NCI-H446 (cell line): Measurements from ENCODE around the gene TMIGD1.

Experiments
- DNase-seq, 2 experiments: peaks; one replicate each; lab custom pipeline; 2025; lab: John Stamatoyannopoulos, UW

The TMIGD1 gene, protein sequence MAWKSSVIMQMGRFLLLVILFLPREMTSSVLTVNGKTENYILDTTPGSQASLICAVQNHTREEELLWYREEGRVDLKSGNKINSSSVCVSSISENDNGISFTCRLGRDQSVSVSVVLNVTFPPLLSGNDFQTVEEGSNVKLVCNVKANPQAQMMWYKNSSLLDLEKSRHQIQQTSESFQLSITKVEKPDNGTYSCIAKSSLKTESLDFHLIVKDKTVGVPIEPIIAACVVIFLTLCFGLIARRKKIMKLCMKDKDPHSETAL

GRCh38 chr17:30333503-30334360 is at the start of gene TMIGD1:
TSS of gene TMIGD1 (minus strand) at chr17:30334057. CDS start at chr17:30332133, 1,924 bp downstream.
- no peak for DNase-seq

GRCh38 chr17:30382345-30382744 is 48.5 kb upstream of the TMIGD1 start:
- DNase-seq, result no peak

GRCh38 chr17:30381340-30381659 is 47.4 kb upstream of the TMIGD1 start:
- DNase-seq, result no peak

DNA sequence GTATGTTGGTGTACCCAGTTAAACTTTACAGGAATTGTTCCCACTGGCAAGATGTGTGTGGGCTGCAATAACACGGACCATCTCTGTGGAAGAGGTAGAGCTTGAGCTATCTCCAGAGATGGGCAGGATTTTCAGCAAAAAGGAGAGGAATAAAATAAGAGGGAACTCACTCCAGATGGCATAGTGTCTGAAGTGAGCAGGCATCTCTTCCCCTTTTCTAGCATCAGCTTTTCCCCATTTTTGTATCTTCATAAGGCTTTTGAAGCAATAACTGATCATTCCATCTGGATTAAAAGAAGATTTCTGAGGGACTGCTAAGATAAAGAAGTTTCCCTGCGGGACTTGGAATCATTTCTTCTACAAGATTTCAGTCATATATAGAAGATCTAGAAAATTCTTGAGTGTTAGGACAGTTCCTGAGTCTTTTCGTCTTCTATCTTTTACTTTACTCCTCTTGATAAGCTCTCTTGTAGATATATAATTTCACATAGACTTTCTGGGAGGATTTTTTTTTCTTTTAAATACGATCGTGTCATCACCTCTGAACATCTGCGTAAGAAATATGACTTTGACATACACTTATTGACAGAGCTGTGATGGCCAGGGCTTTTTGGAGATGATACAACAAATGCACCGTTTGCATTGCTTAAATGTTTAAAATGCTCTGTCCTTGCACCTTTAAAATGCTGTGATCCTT is 46.9 kb upstream of the TMIGD1 start:
- no peak for DNase-seq

GRCh38 chr17:30379903-30380381 is 46.1 kb upstream of the TMIGD1 start:
- no peak for DNase-seq

DNA sequence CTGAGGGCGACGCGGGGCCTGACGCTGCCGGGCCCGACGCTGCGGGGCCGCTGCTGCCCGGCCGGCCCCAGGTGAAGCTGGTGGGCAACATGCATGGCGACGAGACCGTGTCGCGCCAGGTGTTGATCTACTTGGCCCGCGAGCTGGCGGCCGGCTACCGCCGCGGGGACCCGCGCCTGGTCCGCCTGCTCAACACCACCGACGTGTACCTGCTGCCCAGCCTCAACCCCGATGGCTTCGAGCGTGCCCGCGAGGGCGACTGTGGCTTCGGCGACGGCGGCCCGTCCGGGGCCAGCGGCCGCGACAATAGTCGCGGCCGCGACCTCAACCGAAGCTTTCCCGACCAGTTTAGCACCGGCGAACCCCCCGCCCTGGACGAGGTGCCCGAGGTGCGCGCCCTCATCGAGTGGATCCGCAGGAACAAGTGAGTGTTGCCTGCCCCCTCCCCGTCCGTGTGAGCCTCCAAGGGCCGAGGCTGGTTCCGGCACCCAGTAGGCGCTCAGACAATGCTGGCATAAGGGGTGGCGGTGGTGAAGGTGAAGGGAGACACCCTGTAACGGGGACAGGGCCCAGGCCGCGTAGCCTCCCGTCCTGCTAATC is 45.5 kb upstream of the TMIGD1 start:
- DNase-seq, result no peak

DNA sequence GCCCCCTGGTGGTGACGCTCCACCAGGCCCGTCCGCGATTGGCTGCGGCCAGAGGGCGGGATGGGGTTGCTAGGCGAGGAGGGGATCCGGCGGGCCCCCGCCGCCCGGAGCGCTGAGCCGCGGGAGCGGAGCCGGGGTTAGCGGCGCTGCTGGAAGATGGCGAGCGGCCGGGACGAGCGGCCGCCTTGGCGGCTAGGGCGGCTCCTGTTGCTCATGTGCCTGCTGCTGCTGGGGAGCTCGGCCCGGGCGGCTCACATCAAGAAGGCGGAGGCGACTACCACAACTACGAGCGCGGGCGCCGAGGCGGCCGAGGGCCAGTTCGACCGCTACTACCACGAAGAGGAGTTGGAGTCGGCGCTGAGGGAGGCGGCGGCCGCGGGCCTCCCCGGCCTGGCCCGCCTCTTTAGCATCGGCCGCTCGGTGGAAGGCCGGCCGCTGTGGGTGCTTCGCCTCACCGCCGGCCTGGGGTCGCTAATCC is 45.0 kb upstream of the TMIGD1 start, which contains the start of gene CPD:
Gene CPD (plus strand): TSS at position 103 of the 478 bp plus-strand sequence. CDS start 54 bp downstream, at position 157.
- DNase-seq, result peak; percentile 92 to 95

DNA sequence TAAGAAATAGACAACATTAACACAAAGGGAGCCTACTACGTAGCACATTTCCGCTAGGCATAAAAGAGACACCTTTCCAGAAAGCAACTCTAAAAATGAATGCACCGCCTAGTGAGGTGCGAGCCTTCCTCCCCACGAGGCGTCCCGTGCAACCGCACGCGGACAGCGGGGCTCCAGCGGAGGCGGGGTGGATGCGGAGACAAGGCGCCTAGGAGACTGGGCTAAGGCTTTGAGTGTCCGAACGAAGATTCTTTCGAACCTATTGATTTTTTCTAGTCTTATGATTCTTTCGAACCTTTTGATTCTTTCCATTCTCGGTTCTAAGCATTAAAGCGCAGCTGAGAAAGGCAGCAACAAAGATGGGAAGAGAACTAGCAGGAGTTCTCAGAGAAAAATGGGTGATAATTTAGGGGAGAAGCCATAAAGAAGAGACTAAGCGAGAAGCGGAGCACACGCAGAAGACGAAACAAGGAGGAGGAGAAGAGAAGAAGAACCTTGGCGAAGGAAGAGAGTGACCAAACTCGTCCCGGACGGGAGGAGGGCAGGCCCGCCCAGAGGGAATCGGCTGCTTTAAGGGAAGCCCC is 44.5 kb upstream of the TMIGD1 start:
- DNase-seq, result no peak

DNA sequence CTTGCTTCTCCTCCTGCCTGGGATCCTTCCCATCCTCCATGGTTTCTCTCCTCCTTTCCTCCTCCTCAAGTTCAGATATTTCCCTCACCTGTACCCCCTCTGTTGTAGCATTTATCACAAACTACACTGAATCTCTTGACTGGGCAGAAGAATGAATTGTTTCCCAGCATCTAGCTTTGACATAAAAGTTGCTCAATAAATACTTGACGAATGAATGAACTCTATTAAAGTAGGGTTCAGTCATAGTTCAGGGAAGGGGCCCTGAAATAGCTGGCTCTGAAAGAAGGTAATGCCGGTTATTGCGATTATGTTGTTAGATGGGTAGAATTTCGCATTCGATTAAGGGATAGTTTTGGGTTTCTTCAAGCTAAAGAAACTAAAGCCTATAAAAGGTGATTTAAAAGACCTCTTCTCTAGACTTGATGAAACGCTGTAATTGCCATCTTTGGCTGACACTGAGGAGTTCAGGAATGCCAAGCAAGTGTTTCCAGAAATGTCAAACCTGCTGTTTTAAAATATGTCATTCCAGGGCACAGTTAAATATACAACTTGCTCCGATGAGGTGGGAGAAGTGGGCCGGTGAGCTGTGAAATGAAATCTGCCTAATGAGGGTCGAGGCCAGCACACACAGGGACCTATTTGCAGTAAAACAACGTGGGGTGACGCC is 43.9 kb upstream of the TMIGD1 start:
- no peak for DNase-seq

GRCh38 chr17:30376621-30377452 is 43.0 kb upstream of the TMIGD1 start:
- no peak for DNase-seq

DNA sequence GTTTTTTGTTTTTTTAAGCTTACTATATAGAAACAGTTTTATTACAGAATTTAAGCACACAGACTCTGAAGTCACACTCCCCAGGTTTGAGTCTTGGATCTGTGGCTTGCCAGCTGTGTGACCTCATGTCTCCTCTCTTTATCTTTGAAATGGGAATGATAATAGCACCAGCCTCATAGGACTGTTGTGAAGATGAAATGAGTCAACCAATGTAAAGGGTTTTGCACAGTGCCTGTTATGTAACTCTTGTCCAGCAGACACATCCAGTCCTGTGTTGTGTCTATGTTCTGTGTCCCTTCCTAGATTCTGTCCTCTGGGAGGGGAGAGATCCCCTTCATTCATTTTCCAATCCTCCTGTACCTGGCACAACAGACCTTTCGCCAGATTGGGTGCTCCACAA is 41.8 kb upstream of the TMIGD1 start:
- DNase-seq, result no peak

GRCh38 chr17:30372755-30373154 is 38.9 kb upstream of the TMIGD1 start:
- no peak for DNase-seq

DNA sequence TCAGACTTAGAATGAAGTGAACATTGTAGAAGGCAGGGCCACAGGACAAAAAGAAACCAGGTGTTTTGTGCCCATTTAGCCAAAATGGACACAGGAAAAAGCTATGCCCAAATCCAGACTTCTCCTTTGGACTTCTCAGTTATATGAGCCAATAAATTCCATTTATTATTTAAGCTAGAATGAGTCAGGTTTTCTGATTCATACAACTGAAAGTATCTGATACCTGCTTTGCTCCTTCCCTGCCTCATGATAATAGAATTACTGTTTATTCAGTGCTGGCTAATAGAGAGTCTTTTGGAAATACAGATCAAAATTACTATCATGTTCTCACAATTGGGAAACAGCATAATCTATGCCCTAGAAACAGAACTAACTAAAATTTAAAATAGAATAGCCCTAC is 36.1 kb upstream of the TMIGD1 start:
- DNase-seq, result no peak

- no peak for DNase-seq
These were observed 35.3 kb upstream of the TMIGD1 start for GRCh38 chr17:30368912-30369720.

- no peak for DNase-seq
These were observed 32.7 kb upstream of the TMIGD1 start for GRCh38 chr17:30366536-30366935.

GRCh38 chr17:30363715-30364202 is 29.9 kb upstream of the TMIGD1 start:
- DNase-seq, result no peak

GRCh38 chr17:30361766-30362279 is 28.0 kb upstream of the TMIGD1 start:
- DNase-seq, result no peak

DNA sequence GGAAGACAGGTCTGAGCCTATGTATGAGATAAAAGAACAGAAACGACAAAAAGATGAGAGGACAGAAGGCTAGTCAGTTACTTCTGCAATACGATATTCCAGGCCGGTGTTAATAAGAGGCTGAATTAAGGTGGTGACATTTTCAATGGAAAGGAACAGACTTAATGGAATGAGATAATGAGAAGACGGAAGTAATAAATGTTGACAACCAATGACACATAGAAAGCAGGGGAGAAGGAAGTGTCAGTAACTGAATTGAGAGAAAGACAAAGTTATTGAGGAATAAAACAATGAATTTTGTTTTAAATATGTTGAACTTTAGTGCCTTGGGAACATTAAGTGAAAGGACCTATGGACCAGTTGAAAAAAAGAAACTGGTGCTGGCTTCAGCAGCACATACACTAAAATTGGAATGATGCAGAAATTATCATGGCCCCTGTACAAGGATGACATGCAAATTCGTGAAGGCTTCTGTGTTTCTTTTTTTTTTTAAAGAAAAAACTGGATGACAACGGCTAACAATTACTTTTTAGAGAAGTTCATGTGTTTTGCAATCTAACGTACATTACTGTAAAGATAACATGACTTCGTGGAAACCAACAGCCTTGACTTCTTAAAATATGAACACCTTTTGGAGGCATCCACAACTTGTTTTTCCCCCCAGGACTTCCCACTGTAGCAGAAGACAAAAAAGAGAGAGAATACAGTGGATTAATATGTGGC is 26.4 kb upstream of the TMIGD1 start:
- no peak for DNase-seq
